Astrocyte (in vitro differentiated cells and primary cell): ENCODE measurements around the gene HAVCR2. TPM values are rescaled to one million over a fixed set of nuclear protein-coding genes. Genes with fewer than 3 reads are reported as not detected.

ENCODE experiments used
- DNase-seq: peaks from one replicate; pipeline ENCODE4 v3.0.0-alpha.2; 2010; ENCODE audit warnings: low read depth
- FAIRE-seq: peaks from 2 replicates; lab custom pipeline; 2011; peaks lifted over from hg19 to GRCh38; lab: Jason Lieb, UNC
- H2AFZ ChIP-seq: 2 replicates; pipeline ENCODE4 v1.6.0; 2012; ENCODE audit warnings: low read depth, low read length, inconsistent platforms
- H3K27ac ChIP-seq: 2 replicates; pipeline ENCODE4 v1.5.1; 2011; ENCODE audit warnings: low read depth, low read length, inconsistent platforms
- H3K27me3 ChIP-seq: 2 replicates; pipeline ENCODE4 v1.6.0; 2011; ENCODE audit warnings: low read length, inconsistent platforms; ENCODE audit not compliant: insufficient read depth
- H3K36me3 ChIP-seq: 2 replicates; pipeline ENCODE4 v1.5.1; 2011; ENCODE audit warnings: low read length, inconsistent platforms; ENCODE audit not compliant: insufficient read depth
- H3K4me1 ChIP-seq: 2 replicates; pipeline ENCODE4 v1.5.1; 2011; ENCODE audit warnings: low read length, inconsistent platforms; ENCODE audit not compliant: insufficient read depth
- H3K4me2 ChIP-seq: 2 replicates; pipeline ENCODE4 v1.6.0; 2012; ENCODE audit warnings: low read length, inconsistent platforms
- H3K4me3 ChIP-seq: 2 replicates; pipeline ENCODE4 v1.5.1; 2011; ENCODE audit warnings: low read depth, mild to moderate bottlenecking, low read length, inconsistent platforms; ENCODE audit not compliant: insufficient read depth
- H3K79me2 ChIP-seq: 2 replicates; pipeline ENCODE4 v1.6.0; 2012; ENCODE audit warnings: mild to moderate bottlenecking, low read length, inconsistent platforms; ENCODE audit not compliant: insufficient read depth
- H3K9ac ChIP-seq: 2 replicates; pipeline ENCODE4 v1.6.0; 2012; ENCODE audit warnings: mild to moderate bottlenecking, low read length, inconsistent platforms
- H3K9me3 ChIP-seq: 2 replicates; pipeline ENCODE4 v1.5.1; 2012; ENCODE audit warnings: low read depth, mild to moderate bottlenecking, low read length, inconsistent platforms; ENCODE audit not compliant: insufficient read depth
- H4K20me1 ChIP-seq: 2 replicates; pipeline ENCODE4 v1.6.0; 2012; ENCODE audit warnings: low read length, inconsistent platforms; ENCODE audit not compliant: insufficient read depth
- H3K27ac Mint-ChIP-seq: one replicate; pipeline ENCODE4 v1.8.0; 2021; ENCODE audit warnings: mild to moderate bottlenecking, mixed read lengths; ENCODE audit not compliant: unreplicated experiment
- H3K27me3 Mint-ChIP-seq: one replicate; pipeline ENCODE4 v1.8.0; 2021; ENCODE audit warnings: low read depth, mixed read lengths; ENCODE audit not compliant: unreplicated experiment
- H3K36me3 Mint-ChIP-seq: one replicate; pipeline ENCODE4 v1.8.0; 2021; ENCODE audit warnings: low read depth, mixed read lengths; ENCODE audit not compliant: unreplicated experiment
- H3K4me1 Mint-ChIP-seq: one replicate; pipeline ENCODE4 v1.8.0; 2021; ENCODE audit warnings: low read depth, mixed read lengths; ENCODE audit not compliant: unreplicated experiment
- H3K4me3 Mint-ChIP-seq: one replicate; pipeline ENCODE4 v1.8.0; 2021; ENCODE audit warnings: mild to moderate bottlenecking, moderate library complexity, mixed read lengths; ENCODE audit not compliant: unreplicated experiment
- H3K9me3 Mint-ChIP-seq: one replicate; pipeline ENCODE4 v1.8.0; 2021; ENCODE audit warnings: mild to moderate bottlenecking, mixed read lengths; ENCODE audit not compliant: unreplicated experiment
- CTCF ChIP-seq: IDR thresholded peaks from 2 replicates; pipeline ENCODE4 v1.5.1; 2011; ENCODE audit warnings: low read depth, mild to moderate bottlenecking, inconsistent platforms, low read length, moderate library complexity; ENCODE audit not compliant: insufficient read depth
- EZH2 ChIP-seq: IDR thresholded peaks from 2 replicates; pipeline ENCODE4 v1.6.1; 2012; ENCODE audit warnings: mild to moderate bottlenecking, low read length, inconsistent platforms; ENCODE audit not compliant: insufficient read depth
- total RNA-seq: library from RNA; stranded (reverse); gene quantifications from 2 replicates; pipeline ENCODE4 v1.2.1, GENCODE V29; 2021

The HAVCR2 gene
- total RNA-seq, 1 donor from 2014 or later = 7.4 TPM

GRCh38 chr5:157086751-157087359, 22.0 kb downstream of the HAVCR2 start:
- Histone ChIP-seq H2AFZ (no peak overlapping the region), H3K4me1 (no peaks in the 10 kb centered on the region), H3K27ac (no peak overlapping the region), H3K36me3 (no peaks in the 10 kb centered on the region), H3K9me3 (no peaks in the 10 kb centered on the region), H3K4me3 (no peak overlapping the region), H4K20me1 (no peaks in the 10 kb centered on the region), H3K4me2 (no peak overlapping the region), H3K79me2 (no peaks in the 10 kb centered on the region), H3K27me3 (no peaks in the 10 kb centered on the region), H3K9ac (no peak overlapping the region)
- DNase-seq (no peak), FAIRE-seq (no peak)
- H3K4me3 Mint-ChIP-seq = no peak overlapping the region
- peaks cover 4% of the 10 kb centered on the region for H3K9me3 Mint-ChIP-seq
- TF ChIP-seq CTCF (no peak), EZH2 (no peak)
- H3K36me3 Mint-ChIP-seq = peaks cover 14% of the 10 kb centered on the region
- peaks cover 1% of the 10 kb centered on the region for H3K27me3 Mint-ChIP-seq
- H3K27ac Mint-ChIP-seq = no peak overlapping the region
- no peaks in the 10 kb centered on the region for H3K4me1 Mint-ChIP-seq

GRCh38 chr5:157085930-157086329, 22.9 kb downstream of the HAVCR2 start:
- FAIRE-seq (no peak), DNase-seq (no peak)
- no peaks in the 10 kb centered on the region for H3K4me1 Mint-ChIP-seq

More at GRCh38 chr5:157085930-157086329, 22.9 kb downstream of the HAVCR2 start:
- no peak overlapping the region for H3K4me3 ChIP-seq
- no peaks in the 10 kb centered on the region for H4K20me1 ChIP-seq
- no peak overlapping the region for H3K27ac ChIP-seq
- no peaks in the 10 kb centered on the region for H3K36me3 ChIP-seq
- Mint-ChIP-seq H3K27ac (no peak overlapping the region), H3K27me3 (peaks cover 1% of the 10 kb centered on the region), H3K4me3 (no peak overlapping the region), H3K36me3 (peaks cover 14% of the 10 kb centered on the region), H3K9me3 (peaks cover 4% of the 10 kb centered on the region)
- no peaks in the 10 kb centered on the region for H3K79me2 ChIP-seq
- H3K4me1 ChIP-seq = no peaks in the 10 kb centered on the region
- H3K9ac ChIP-seq = no peak overlapping the region
- no peaks in the 10 kb centered on the region for H3K27me3 ChIP-seq
- TF ChIP-seq CTCF = no peak
- TF ChIP-seq EZH2 = no peak
- H3K4me2 ChIP-seq = no peak overlapping the region
- no peak overlapping the region for H2AFZ ChIP-seq
- H3K9me3 ChIP-seq = no peaks in the 10 kb centered on the region
